B cell (primary cell): ENCODE data around the gene FAM124A.

Source experiments
- CTCF ChIP-seq: fragments of 200-600 bp; IDR thresholded peaks from one replicate; pipeline ENCODE4 v1.8.0; 2022; ENCODE audit warnings: antibody characterized with exemption, mild to moderate bottlenecking
- EZH2 ChIP-seq: IDR thresholded peaks from 2 replicates; pipeline ENCODE4 v1.6.1; 2012; ENCODE audit warnings: borderline replicate concordance, low read depth, mild to moderate bottlenecking, moderate library complexity, low read length; ENCODE audit not compliant: insufficient read depth, poor library complexity, severe bottlenecking

DNA sequence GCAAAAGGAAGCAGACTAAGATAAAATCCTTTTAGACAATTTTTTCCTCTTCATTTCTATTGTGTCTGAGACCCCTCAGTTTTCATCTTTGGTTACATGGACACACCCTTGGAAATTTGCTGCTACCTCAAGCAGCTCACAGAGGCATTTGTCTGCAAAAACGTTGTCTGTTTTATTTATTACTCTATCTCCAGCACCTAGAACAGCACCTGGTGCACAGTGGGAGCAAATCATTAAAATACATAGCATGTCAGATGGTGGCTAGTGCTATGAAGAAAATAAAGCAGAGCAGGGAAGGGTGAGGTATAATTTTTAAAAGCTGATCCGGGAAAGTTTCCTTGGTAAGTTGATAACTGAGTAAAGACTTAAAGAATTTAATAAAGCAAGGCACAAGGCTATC lies 14.3 kb upstream of the FAM124A start:
- no peak for TF ChIP-seq EZH2
- no peak for TF ChIP-seq CTCF
